NCI-H146 (cell line): ENCODE measurements around the gene AQP1.

Experiments
- DNase-seq: peaks from one replicate; lab custom pipeline; 2025; lab: John Stamatoyannopoulos, UW

AQP1 gene

DNA sequence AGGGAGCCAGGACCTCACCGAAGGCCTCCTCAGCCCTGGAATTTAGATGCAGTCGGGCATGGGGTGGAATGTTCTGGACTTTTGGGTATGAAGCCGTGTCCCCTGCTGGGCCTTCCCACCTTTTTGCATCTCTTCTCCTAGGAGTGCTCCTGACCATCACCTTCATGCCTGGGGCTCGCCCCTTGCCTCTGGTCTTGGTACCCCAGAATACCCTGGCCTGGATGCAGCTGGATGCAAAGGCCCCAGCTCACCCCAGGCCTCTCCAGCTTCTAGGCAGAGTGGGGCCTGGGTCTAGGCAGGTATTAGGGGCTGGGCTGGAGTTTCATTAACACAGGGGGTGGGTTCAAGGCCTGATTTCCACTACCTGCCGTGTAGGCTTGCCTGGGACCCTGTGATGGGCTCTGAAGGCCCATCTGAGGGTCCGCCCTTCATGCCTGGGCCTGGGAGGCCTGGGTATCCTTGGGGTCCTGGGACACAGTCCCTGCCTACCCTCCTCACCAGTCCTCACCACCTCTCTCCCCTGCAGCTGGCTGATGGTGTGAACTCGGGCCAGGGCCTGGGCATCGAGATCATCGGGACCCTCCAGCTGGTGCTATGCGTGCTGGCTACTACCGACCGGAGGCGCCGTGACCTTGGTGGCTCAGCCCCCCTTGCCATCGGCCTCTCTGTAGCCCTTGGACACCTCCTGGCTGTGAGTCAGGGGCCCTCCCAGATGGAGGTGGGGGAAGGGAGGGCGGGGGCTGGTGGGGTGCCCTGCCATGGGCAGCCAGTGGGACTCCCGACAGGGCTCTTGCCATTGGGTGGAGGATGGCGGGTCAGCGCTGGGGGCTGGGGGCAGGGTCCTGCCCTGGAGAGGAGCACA is 10.1 kb downstream of the AQP1 start:
- no peak for DNase-seq

DNA sequence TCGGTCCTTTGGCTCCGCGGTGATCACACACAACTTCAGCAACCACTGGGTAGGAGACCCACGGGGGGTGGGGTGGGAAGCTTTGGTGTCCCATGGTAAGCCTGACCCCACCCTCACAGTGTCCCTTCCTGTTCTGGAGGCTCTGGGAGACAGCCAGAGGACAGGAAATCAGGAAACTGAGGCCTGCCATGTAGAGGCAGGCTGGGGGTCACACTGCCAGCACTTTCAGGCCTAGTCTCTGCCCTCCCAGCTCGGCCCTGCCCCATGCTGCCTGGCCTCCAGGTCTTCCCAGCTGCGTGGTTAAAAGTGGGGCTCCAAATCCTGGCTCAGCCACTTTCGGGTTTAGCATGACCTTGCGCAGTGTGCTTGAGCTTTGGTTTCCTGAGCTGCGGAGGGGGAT is 10.9 kb downstream of the AQP1 start:
- no peak for DNase-seq

DNA sequence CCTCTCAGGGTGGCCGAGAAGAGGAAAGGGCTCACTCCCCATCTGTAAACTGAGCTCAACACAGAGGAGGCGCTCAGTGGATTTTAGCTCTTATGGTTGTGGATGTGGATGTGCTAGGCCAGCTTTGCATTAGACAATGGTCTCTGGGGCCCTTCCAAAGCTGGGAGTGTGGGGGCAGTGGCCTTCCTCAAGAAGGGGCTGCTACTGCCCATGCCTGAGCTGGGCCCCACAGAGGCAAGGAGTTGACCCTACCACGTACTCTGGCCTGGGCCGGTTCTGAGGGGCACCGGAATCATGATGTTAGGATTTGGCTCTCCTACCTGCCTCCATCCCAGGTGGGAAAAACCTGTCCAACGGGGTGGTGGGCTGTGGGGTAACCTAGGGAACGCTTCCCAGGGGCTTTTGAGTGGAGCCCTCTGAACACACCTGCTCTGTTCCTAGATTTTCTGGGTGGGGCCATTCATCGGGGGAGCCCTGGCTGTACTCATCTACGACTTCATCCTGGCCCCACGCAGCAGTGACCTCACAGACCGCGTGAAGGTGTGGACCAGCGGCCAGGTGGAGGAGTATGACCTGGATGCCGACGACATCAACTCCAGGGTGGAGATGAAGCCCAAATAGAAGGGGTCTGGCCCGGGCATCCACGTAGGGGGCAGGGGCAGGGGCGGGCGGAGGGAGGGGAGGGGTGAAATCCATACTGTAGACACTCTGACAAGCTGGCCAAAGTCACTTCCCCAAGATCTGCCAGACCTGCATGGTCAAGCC is 11.5 kb downstream of the AQP1 start:
- DNase-seq = no peak

DNA sequence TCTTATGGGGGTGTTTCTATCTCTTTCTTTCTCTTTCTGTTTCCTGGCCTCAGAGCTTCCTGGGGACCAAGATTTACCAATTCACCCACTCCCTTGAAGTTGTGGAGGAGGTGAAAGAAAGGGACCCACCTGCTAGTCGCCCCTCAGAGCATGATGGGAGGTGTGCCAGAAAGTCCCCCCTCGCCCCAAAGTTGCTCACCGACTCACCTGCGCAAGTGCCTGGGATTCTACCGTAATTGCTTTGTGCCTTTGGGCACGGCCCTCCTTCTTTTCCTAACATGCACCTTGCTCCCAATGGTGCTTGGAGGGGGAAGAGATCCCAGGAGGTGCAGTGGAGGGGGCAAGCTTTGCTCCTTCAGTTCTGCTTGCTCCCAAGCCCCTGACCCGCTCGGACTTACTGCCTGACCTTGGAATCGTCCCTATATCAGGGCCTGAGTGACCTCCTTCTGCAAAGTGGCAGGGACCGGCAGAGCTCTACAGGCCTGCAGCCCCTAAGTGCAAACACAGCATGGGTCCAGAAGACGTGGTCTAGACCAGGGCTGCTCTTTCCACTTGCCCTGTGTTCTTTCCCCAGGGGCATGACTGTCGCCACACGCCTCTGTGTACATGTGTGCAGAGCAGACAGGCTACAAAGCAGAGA is 12.2 kb downstream of the AQP1 start:
- no peak for DNase-seq

DNA sequence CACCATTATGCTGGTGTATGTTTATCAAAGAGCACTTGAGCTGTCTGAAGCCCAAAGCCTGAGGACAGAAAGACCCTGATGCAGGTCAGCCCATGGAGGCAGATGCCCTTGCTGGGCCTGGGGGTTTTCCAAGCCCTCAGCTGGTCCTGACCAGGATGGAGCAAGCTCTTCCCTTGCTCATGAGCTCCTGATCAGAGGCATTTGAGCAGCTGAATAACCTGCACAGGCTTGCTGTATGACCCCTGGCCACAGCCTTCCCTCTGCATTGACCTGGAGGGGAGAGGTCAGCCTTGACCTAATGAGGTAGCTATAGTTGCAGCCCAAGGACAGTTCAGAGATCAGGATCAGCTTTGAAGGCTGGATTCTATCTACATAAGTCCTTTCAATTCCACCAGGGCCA is 13.0 kb downstream of the AQP1 start:
- DNase-seq = no peak

DNA sequence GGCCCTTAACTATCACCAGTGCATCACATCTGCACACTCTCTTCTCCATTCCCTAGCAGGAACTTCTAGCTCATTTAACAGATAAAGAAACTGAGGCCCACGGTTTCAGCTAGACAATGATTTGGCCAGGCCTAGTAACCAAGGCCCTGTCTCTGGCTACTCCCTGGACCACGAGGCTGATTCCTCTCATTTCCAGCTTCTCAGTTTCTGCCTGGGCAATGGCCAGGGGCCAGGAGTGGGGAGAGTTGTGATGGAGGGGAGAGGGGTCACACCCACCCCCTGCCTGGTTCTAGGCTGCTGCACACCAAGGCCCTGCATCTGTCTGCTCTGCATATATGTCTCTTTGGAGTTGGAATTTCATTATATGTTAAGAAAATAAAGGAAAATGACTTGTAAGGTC is 13.5 kb downstream of the AQP1 start:
- DNase-seq = no peak

DNA sequence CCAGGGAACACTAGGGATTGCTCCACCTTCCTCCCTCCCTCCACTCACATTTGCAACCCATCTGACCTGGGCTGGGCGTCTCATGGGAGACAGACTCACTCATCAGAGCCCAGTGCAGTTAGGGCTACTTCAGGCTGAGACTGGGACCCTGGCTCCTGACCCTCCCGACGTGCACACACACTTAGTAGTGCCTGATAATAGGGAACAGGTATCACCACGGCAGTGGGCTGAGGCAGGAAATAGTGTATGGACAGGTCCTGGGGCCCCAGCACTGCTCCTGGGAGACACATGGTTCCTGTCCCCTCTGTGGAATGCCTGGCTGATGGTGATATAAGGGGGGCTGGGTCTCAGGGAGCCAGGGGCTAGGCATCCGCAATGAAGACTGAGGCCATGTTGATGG is 14.3 kb downstream of the AQP1 start:
- DNase-seq = no peak

DNA sequence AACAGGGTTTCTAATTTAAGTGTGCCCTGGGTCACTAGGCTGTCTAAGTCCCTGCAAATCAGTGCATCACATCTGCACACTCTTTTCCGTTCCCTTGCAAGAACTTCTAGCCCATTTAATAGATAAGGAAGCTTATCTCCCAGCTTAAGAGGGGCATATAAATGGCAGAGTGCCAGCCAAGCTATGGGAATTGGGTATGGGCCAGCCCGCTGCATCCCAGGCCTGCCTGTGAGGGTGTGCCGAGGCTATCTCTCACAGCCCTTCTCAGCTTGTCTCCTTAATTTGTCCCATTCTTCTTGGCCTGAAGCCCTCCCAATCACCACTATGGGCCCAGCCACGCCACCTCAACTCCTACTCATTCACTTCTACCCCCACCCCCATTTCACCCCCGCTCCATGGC is 14.7 kb downstream of the AQP1 start:
- no peak for DNase-seq

DNA sequence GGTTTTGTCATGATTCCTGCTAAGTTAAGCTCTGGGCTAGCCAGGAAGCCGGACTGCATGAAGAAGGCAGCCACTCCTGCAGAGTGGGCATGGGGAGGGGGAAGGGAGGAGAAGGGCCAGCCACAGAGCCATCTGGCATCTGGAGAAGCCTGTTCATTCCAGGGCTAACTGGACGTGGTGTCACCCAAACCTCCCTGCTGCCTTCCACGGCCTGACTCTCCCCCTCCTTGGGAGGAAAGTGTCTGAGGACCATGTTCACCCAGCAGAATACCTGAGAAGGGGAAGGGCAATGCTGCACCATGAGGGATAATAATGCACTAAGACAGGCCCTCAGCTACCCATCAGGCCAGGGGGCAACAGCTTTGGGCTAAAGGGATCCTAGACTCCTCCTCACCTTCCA is 15.4 kb downstream of the AQP1 start:
- no peak for DNase-seq

DNA sequence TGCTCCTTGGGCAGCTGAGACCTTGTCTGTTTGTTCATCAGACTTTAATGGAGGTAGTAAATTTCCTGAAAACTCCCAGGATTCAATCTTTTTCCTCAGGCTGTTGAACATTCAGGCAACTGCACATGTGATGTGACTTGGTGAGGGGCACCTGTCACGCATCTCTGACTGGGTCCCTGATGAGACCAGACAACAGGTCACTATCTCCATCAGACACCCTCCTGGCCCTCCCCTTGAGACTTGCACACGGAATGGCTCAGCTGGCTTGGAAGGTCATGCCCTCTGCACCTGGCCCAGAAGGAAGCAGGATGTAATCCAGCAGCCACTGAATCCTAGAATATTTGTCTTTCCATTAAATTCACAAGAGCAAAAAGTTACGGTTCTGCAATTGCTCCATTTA is 15.9 kb downstream of the AQP1 start:
- DNase-seq = no peak

DNA sequence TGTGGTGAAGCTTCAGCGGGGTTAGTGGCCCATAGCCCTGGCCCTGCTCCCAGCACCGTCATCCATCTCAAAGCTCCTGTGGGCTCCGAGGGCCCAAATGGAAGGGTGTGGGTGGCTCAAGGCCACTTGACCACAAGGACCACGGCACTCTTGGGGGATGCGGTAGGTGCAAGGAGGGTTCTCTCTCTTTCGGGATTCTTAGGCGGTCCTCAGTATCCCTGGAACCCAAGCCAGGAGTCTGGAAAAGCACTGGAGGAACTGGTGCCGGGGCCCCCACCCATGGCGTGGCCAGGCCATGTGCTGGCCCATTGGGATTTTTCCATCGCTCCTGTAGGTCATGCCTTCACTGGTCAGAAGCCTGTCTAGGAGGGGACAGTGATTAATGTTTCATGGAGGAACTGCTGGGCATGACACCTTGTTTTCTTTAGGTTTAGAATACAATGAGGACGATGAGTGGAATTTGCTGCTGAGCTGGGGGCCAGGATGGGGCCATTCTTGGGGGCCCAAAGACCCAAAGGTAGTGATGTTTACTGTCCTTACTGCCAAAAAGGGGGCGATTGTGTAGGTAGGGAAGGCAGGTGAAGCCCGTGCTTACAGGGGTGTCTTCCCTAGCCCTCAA is 16.7 kb downstream of the AQP1 start:
- no peak for DNase-seq

DNA sequence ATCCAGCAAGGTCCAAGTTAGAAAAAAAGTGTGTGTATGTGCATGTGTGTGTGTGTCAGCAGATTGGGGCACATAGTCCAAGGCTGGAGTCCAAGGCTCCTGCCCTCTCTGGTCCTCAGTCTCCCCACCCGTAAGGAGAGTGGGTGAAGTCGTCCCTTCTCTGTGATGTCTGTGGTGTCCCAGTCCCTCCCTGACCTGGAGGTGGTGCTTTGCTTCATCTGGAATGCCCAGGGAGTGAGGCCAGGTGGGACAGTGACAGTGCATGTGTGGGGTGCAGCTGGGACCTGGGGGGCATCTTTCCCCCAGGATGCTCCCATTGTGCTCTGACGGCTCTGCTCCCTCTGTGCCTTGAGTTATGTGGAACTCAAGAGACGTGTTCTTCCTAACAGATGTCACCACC is 18.0 kb downstream of the AQP1 start:
- no peak for DNase-seq

DNA sequence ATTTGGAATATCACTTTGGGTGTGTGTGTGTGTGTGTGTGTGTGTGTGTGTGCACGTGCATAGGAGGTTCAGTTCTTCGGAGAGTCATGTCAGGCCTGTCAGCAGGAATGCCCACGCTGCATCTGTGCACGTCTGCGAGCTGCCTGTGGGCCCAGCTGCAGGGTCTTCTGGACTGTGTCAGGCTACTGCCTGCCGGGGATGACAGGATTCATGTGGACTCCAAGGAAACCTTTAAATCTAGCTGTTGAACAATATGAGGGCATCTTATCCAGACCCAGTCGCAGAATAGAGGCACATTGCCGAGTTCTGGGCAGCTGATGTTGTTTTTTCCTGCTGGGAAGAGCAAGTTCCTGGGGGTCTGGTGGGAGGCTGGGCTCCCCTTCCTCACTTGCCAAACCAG is 19.0 kb downstream of the AQP1 start:
- DNase-seq = no peak

DNA sequence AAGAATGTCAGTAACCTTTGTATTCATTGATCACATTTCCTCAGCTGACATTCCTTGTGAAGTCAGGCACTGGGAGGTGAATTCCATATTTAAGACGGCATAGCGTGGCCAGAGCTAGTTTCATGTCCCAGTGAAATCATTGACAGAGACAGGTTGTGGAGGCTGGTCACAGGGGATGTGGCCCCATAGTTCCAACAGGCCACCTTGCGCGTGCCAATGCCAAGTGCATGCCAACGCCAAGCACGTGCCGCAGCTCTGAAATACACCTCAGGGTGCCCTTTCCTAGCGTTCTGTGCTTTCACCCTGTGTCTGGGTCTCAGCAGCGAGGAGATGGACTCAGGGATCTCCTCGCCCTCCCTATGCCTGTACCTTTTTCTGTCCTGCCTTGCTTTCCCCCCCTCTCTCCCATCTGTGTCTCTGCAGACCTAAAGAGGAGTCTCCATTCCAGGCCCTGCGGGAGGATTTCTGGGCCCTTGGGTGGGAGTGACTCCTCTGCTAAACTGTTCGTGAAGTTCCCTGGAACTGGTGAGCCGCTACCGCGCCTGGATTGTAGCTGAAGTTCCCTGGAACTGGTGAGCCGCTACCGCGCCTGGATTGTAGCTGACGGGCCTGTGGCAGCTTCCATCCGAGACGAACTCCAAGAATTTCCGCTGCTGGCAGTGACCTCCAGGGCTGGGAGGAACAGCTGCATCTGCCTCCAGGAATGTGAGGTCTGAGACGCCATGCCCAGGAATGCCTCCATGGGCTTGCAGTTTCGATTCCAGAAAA is 19.7 kb downstream of the AQP1 start:
- DNase-seq = no peak

DNA sequence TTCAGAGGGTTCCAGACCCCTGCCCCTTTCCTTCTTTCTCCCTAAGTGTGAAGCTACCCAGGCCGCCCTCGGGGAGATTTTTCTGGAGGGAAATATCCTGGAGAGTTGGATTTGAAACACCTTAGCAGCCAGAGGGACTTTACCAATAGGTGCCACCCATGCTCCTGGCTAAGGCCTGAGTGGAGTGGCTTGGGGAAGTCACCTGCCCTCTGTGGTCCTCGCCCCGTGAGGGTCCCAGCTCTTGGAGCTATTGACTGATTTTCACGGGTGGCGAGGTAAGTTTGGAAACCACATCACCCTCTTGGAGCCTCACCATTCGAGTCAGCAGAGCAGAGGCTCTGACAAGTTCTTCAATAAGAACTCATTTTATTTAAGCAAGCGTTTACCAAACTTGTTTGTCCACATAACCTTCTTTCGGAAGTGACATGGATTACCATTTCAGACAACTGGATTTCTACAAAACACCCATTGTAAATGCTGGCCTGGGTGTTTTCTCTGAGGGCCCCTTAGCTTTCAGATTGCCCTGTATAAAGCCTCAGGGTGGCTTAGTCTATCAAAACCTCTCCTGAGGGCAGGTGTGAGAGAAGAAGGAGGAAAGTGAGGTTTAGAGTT is 20.4 kb downstream of the AQP1 start:
- no peak for DNase-seq

DNA sequence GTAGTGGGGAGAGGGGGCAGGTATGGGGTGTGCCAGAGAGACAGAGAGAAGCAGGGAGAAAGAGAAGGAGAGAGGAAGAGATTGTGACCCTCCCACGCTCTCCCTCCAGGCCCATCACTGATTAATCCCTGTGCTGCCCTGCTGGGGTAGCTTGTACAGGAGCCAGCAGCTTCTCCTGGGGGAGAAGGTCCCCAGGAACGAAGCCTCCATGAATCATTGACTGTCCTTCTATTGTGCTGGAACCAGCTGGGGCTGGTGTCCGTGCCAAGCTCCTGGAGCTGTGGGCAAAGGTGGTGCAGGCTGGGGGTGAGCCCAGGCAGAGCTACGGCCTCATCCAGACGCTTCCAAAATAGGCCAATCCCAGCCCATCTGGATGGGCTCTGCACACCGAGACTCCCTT is 20.9 kb downstream of the AQP1 start:
- DNase-seq = no peak

DNA sequence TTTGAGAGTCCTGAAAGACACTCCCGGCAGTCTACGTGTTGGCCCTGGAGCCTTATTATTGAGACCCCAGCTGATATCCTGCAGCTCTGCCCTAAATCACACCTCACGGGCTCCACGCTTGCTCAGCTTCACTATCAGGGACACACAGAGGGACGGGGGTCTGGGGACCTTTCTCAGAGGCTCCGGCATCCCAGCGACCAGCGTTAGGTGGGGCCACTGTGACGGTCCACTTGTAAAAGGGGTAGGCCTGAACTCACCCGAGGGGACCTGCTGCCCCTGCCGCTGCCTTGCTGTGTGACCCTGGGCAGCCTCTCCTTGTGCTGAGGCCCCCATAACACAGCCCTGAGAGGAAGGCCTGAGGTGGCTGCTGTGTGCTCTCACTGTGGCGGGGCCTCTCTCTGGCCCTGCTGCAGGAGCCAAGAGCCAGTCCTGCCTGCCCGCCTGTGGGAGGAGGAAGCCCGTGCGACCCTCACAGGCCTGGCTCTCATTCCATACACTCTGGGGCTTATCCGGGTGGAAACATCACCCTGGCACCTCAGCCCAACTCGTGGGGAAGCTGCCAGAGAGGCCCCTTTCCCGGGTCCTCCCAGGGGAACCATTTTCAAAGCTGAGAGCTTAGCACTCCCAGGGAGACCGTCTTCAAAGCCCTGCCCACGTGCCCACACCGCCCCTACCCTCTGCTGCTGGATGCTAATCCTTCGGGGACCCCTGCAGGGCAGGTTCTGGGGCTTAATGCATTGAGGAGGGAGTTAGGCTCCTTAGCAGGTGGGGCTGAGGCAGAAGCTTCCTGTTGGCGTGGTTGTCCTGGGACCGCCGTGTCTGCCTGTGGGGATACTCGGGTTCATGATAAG is 21.7 kb downstream of the AQP1 start:
- no peak for DNase-seq

DNA sequence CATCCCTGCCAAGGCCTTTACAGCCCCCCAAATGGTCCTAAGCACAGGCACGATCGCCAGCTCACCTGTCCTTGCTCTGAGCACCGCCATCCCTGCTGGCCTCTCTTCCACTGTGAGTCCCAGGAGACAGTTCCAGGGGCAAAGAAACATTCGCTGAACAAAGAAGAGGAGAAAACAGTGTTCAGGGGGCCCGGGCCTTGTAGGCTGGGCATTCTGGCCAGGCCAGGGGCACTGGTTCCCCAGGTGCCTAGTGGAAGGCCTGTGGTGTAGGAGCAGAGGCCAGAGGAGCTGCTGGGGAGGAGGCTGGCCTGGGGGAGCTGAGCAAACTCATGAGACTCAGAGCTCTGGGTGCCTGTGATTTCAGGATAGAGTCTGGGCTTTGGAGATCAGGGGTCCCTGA is 22.6 kb downstream of the AQP1 start:
- DNase-seq = no peak

DNA sequence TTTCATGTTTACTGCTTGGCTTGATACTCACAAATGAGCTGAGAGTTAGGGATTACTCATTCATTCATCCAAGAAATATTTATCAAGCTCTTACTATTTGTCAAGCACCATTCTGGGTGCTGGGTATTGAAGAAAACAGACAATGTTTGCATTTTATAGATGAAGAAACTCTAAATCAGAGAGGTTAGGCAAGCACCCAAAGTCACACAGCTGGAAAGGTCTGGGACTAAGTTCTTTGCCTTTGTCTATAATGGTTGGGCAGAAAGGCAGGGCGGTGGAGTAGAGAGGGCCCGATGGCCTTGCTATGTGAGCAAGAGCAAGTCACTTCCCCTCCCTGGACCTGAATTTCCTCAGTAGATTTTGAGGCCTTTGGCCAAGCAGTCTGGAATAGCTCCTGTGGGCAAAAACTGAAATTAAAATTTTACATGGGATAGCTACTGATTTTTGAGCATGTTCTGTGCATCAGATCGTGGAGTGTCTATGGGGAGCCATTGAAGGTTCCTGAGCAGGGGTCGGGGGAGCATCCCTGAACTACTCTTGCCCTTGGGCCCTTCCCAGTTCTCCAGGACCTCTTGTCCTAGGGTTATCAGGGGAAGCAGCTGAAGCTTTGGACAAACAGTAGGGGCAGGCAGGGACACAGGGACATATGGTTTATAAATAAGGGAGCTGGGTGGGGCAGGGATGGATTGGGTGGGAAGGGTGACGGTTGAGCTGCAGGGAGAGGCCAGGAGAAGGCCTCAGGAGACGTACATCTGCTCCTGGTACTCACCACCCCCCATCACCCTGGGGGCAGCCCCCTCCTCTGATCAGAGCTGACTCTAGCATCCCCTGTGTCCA is 23.3 kb downstream of the AQP1 start:
- DNase-seq = no peak

DNA sequence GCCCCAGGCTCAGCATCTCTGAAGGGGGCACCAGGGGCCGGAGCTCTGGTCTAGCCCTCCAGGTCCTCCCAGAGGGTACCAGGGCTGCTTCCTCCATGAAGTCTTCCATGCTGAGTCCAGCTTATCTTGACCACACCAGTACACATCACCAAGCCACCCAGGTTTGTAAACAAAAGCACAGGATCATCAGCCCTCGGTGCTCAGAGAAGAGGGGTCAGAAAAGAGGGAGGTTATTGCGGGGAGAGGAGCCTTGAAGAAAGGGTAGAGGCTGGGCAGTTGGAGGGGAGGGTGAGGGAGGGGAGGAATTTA is 23.9 kb downstream of the AQP1 start:
- DNase-seq = no peak
